ENCODE measurements around the gene PRSS38.

GRCh38 chr1:227787513-227788270, 27.8 kb upstream of the PRSS38 start:
- TF ChIP-seq POLR2A (IDR thresholded peaks at IDR 0.05) (peak in 1 of 2 donors; percentile 48), CTCF (IDR thresholded peaks at IDR 0.05) (no peak)
